H1 (cell line): ENCODE data around the gene OR5B3. TPM values are rescaled to one million over a fixed set of nuclear protein-coding genes. Genes with fewer than 3 reads are reported as not detected.

Source experiments
- CTCF ChIA-PET: fragments of 300-600 bp; sonication (Branson Sonifier 250); formaldehyde crosslinking; loops from one replicate; lab custom pipeline; 2021; ENCODE audit not compliant: partially characterized antibody; lab: Charles Lee
- POLR2A ChIA-PET: fragments of 300-600 bp; sonication (Branson Sonifier 250); formaldehyde crosslinking; loops from one replicate; lab custom pipeline; 2021; ENCODE audit warnings: inconsistent platforms; ENCODE audit not compliant: partially characterized antibody; lab: Charles Lee
- DNase-seq, 2 experiments: peaks; one replicate each; pipeline versions ENCODE4 v3.0.0 to v3.0.0-alpha.2; 2010 to 2022; ENCODE audit warnings: low spot score in 2 of 2, low read depth in 1 of 2, mixed read lengths in 1 of 2
- FAIRE-seq: peaks from 2 replicates; lab custom pipeline; 2011; peaks lifted over from hg19 to GRCh38; lab: Jason Lieb, UNC
- H2AFZ ChIP-seq: 2 replicates; pipeline ENCODE4 v1.8.1; 2012; ENCODE audit warnings: low read length, inconsistent platforms
- H2AK5ac ChIP-seq: 2 replicates; pipeline ENCODE4 v1.6.1; 2013; ENCODE audit warnings: low read depth, low read length
- H2BK120ac ChIP-seq: replicated peaks from 2 replicates; pipeline ENCODE3; 2013; ENCODE audit warnings: low read depth, low read length, inconsistent platforms
- H2BK12ac ChIP-seq: 2 replicates; pipeline ENCODE4 v1.6.1; 2013; ENCODE audit warnings: low read depth, low read length
- H2BK15ac ChIP-seq: 2 replicates; pipeline ENCODE4 v1.6.1; 2013; ENCODE audit warnings: low read length
- H2BK20ac ChIP-seq: 2 replicates; pipeline ENCODE4 v1.6.1; 2013; ENCODE audit warnings: low read length
- H2BK5ac ChIP-seq: 2 replicates; pipeline ENCODE4 v1.6.1; 2013; ENCODE audit warnings: low read depth, low read length
- H3K14ac ChIP-seq: 2 replicates; pipeline ENCODE4 v1.6.1; 2013; ENCODE audit warnings: inconsistent platforms; ENCODE audit not compliant: insufficient read length
- H3K18ac ChIP-seq: 2 replicates; pipeline ENCODE4 v1.6.1; 2013; ENCODE audit warnings: low read length; ENCODE audit errors: extremely low read depth
- H3K23ac ChIP-seq: 2 replicates; pipeline ENCODE4 v1.6.1; 2013; ENCODE audit warnings: inconsistent platforms; ENCODE audit not compliant: insufficient read length
- H3K23me2 ChIP-seq: 2 replicates; pipeline ENCODE4 v1.6.1; 2013; ENCODE audit warnings: low read depth, low read length
- H3K27ac ChIP-seq: 2 replicates; pipeline ENCODE4 v1.6.1; 2011; ENCODE audit warnings: low read depth, low read length, inconsistent platforms
- H3K27me3 ChIP-seq, 4 experiments: replicated peaks in 1 of 4; 1 replicate in 1 of 4; 2 replicates in 3 of 4; pipeline versions ENCODE4 v1.6.1 to v1.8.1; 2011 to 2013; ENCODE audit warnings: low read length in 3 of 4, mild to moderate bottlenecking in 3 of 4, inconsistent platforms in 2 of 4, mixed read lengths in 2 of 4, moderate library complexity in 1 of 4; ENCODE audit not compliant: control insufficient read depth in 3 of 4, insufficient read depth in 3 of 4; ENCODE audit errors: extremely low read depth in 1 of 4
- H3K36me3 ChIP-seq, 4 experiments: 2 replicates each; pipeline versions ENCODE4 v1.6.1 to v1.8.1; 2011 to 2013; ENCODE audit warnings: mild to moderate bottlenecking in 4 of 4, low read length in 3 of 4, moderate library complexity in 2 of 4, control low read depth in 1 of 4, inconsistent platforms in 1 of 4; ENCODE audit not compliant: insufficient read depth in 4 of 4, control insufficient read depth in 2 of 4
- H3K4ac ChIP-seq: replicated peaks from 2 replicates; pipeline ENCODE3; 2013; ENCODE audit warnings: low read length, low read depth, mixed read lengths, inconsistent platforms; ENCODE audit not compliant: insufficient read length
- H3K4me1 ChIP-seq, 4 experiments: replicated peaks in 1 of 4; 1 replicate in 1 of 4; 2 replicates in 3 of 4; pipeline versions ENCODE4 v1.6.1 to v1.8.1; 2011 to 2013; ENCODE audit warnings: low read length in 3 of 4, inconsistent platforms in 2 of 4, mixed read lengths in 1 of 4; ENCODE audit not compliant: insufficient read depth in 4 of 4, control insufficient read depth in 3 of 4
- H3K4me2 ChIP-seq, 2 experiments: 2 replicates each; pipeline versions ENCODE4 v1.6.1 to v1.8.1; 2011 to 2013; ENCODE audit warnings: low read depth in 2 of 2, low read length in 2 of 2, control low read depth in 1 of 2, inconsistent platforms in 1 of 2, mild to moderate bottlenecking in 1 of 2; ENCODE audit not compliant: insufficient read depth in 1 of 2
- H3K4me3 ChIP-seq, 4 experiments: fragments of 200-600, 300-600 bp in 1 of 4; sonication (generic), shearing (Covaris generic), sonication (Bioruptor Twin) in 1 of 4; 2 replicates each; pipeline versions ENCODE4 v1.5.1 to v1.8.1; 2011 to 2016; ENCODE audit warnings: low read length in 4 of 4, low read depth in 3 of 4, control low read depth in 2 of 4, inconsistent platforms in 2 of 4, mild to moderate bottlenecking in 2 of 4, mixed read lengths in 1 of 4, moderate library complexity in 1 of 4; ENCODE audit not compliant: insufficient read depth in 2 of 4; ENCODE audit errors: extremely low read depth in 1 of 4
- H3K56ac ChIP-seq: replicated peaks from 2 replicates; pipeline ENCODE3; 2013; ENCODE audit warnings: low read depth, mild to moderate bottlenecking, mixed read lengths, low read length, inconsistent platforms; ENCODE audit not compliant: insufficient read length
- H3K79me1 ChIP-seq: 2 replicates; pipeline ENCODE4 v1.6.1; 2013; ENCODE audit warnings: low read depth, low read length, control low read depth
- H3K79me2 ChIP-seq, 2 experiments: 2 replicates each; pipeline versions ENCODE4 v1.6.1 to v1.8.1; 2012 to 2013; ENCODE audit warnings: low read length in 2 of 2, mild to moderate bottlenecking in 2 of 2, inconsistent platforms in 1 of 2; ENCODE audit not compliant: insufficient read depth in 2 of 2, control insufficient read depth in 1 of 2
- H3K9ac ChIP-seq, 4 experiments: replicated peaks in 1 of 4; 1 replicate in 1 of 4; 2 replicates in 3 of 4; pipeline versions ENCODE4 v1.6.1 to v1.8.1; 2011 to 2013; ENCODE audit warnings: low read depth in 3 of 4, low read length in 3 of 4, control low read depth in 2 of 4, mild to moderate bottlenecking in 2 of 4, moderate library complexity in 2 of 4, inconsistent platforms in 1 of 4; ENCODE audit errors: extremely low read depth in 1 of 4
- H3K9me3 ChIP-seq, 2 experiments: 2 replicates each; pipeline versions ENCODE4 v1.6.1 to v1.8.1; 2012 to 2013; ENCODE audit warnings: mild to moderate bottlenecking in 2 of 2, moderate library complexity in 2 of 2, control low read depth in 1 of 2, inconsistent platforms in 1 of 2, low read depth in 1 of 2, low read length in 1 of 2, mixed read lengths in 1 of 2; ENCODE audit not compliant: insufficient read depth in 2 of 2
- H4K20me1 ChIP-seq, 2 experiments: replicated peaks in 1 of 2; 2 replicates each; pipeline versions ENCODE3 to v1.8.1; 2011 to 2013; ENCODE audit warnings: inconsistent platforms in 2 of 2, low read length in 2 of 2, mild to moderate bottlenecking in 1 of 2; ENCODE audit not compliant: insufficient read depth in 2 of 2, control insufficient read depth in 1 of 2
- H4K5ac ChIP-seq: 2 replicates; pipeline ENCODE4 v1.6.1; 2013; ENCODE audit warnings: low read length, low read depth, mixed read lengths, inconsistent platforms; ENCODE audit not compliant: insufficient read length
- H4K8ac ChIP-seq: 2 replicates; pipeline ENCODE4 v1.8.0; 2013; ENCODE audit warnings: mild to moderate bottlenecking, moderate library complexity, low read length, inconsistent platforms; ENCODE audit not compliant: insufficient read depth; ENCODE audit errors: extremely low read depth
- H4K91ac ChIP-seq: replicated peaks from 2 replicates; pipeline ENCODE3; 2013; ENCODE audit warnings: low read length, mixed read lengths, inconsistent platforms; ENCODE audit not compliant: insufficient read length
- ASH2L ChIP-seq: fragments of 200-600, 300-600 bp; sonication (generic); IDR thresholded peaks from one replicate; pipeline ENCODE4 v1.7.1; 2017; ENCODE audit warnings: low read length
- CBX8 ChIP-seq: fragments of 300-800, 300-1000 bp; sonication (generic); IDR thresholded peaks from 2 replicates; pipeline ENCODE4 v1.7.1; 2016; ENCODE audit warnings: low read depth, low read length, borderline replicate concordance
- GABPA ChIP-seq: IDR thresholded peaks from 2 replicates; pipeline ENCODE4 v1.6.1; 2011; ENCODE audit warnings: mild to moderate bottlenecking, low read length, moderate library complexity, borderline replicate concordance; ENCODE audit not compliant: insufficient read depth
- HDAC2 ChIP-seq, 2 experiments: fragments of 300-600 bp in 1 of 2; sonication (generic) in 1 of 2; IDR thresholded peaks; 2 replicates each; pipeline ENCODE4 v1.6.1; 2011 to 2012; ENCODE audit warnings: low read depth in 2 of 2, low read length in 2 of 2, mild to moderate bottlenecking in 2 of 2, moderate library complexity in 2 of 2, borderline replicate concordance in 1 of 2, inconsistent platforms in 1 of 2
- KDM1A ChIP-seq: fragments of 200-600, 300-600 bp; sonication (generic); IDR thresholded peaks from 2 replicates; pipeline ENCODE4 v1.7.1; 2016; ENCODE audit warnings: mild to moderate bottlenecking, low read length, borderline replicate concordance
- KDM4A ChIP-seq: IDR thresholded peaks from one replicate; pipeline ENCODE4 v1.7.1; 2012; ENCODE audit warnings: low read depth, mild to moderate bottlenecking, moderate library complexity, low read length, inconsistent platforms; ENCODE audit not compliant: severe bottlenecking
- NRF1 ChIP-seq: IDR thresholded peaks from 2 replicates; pipeline ENCODE4 v1.6.1; 2011; ENCODE audit warnings: mild to moderate bottlenecking, low read depth, low read length, improper control_type of control experiment
- RFX5 ChIP-seq: IDR thresholded peaks from 2 replicates; pipeline ENCODE4 v1.6.1; 2011; ENCODE audit warnings: low read depth, low read length, improper control_type of control experiment, borderline replicate concordance
- SP2 ChIP-seq: IDR thresholded peaks from 2 replicates; pipeline ENCODE4 v1.6.1; 2012; ENCODE audit warnings: mild to moderate bottlenecking, low read length, inconsistent platforms
- SUZ12 ChIP-seq: fragments of 200-600 bp; sonication (generic); IDR thresholded peaks from 2 replicates; pipeline ENCODE4 v1.6.1; 2012; ENCODE audit warnings: mild to moderate bottlenecking, inconsistent platforms, low read length, moderate library complexity, mixed read lengths
- TBP ChIP-seq: IDR thresholded peaks from 2 replicates; pipeline ENCODE4 v1.6.1; 2011; ENCODE audit warnings: low read depth, low read length, improper control_type of control experiment
- ZNF274 ChIP-seq: IDR thresholded peaks from 2 replicates; pipeline ENCODE4 v1.7.0; 2012; ENCODE audit warnings: low read length, borderline replicate concordance; ENCODE audit errors: extremely low read depth
- WGBS, 2 experiments: shearing (Covaris generic) in 1 of 2; methylation state at CpG; one replicate each; pipeline versions ENCODE4 v1.1.6 to v1.1.7; 2013 to 2015; ENCODE audit warnings: low lambda C conversion rate in 2 of 2, mixed read lengths in 2 of 2, inconsistent platforms in 1 of 2, low coverage in 1 of 2, missing lambda C conversion rate in 1 of 2; ENCODE audit not compliant: insufficient replicate concordance in 2 of 2, insufficient coverage in 1 of 2, insufficient read length in 1 of 2; ENCODE audit errors: extremely low coverage in 1 of 2, missing lambda C conversion rate in 1 of 2; 5-methylcytosine and 5-hydroxymethylcytosine counted together
- polyA plus RNA-seq, 7 experiments: library from polyadenylated mRNA; depleted of rRNA in 3 of 7; stranded (reverse) in 5 of 7; unstranded in 2 of 7; fragments of >200 nt in 5 of 7; fragments of 200-250 nt in 2 of 7; gene quantifications; 1 replicate in 5 of 7; 2 replicates in 1 of 7; 4 replicates in 1 of 7; pipeline versions ENCODE4 v1.2.1 to v1.2.3, GENCODE V29; 2011 to 2013; ENCODE audit warnings: missing spikeins in 2 of 7, mixed read lengths in 2 of 7
- total RNA-seq: library from RNA; stranded (reverse); fragmentation: NEBNext Ultra II Directional; extraction: Animal tissue kit (Norgen Biotek cat#: 25700); gene quantifications from 2 replicates; pipeline ENCODE4 v1.2.1, GENCODE V29; 2021
- TF ChIP-seq, protein P1 (sequence below): IDR thresholded peaks from 2 replicates; pipeline ENCODE4 v1.6.1; 2012; ENCODE audit warnings: low read length, inconsistent platforms

Gene OR5B3
- total and polyA plus RNA-seq, 2 of the 8 experiments (the other 6 are each of a cell fraction or from before 2014, with no cell fraction given): not detected

DNA sequence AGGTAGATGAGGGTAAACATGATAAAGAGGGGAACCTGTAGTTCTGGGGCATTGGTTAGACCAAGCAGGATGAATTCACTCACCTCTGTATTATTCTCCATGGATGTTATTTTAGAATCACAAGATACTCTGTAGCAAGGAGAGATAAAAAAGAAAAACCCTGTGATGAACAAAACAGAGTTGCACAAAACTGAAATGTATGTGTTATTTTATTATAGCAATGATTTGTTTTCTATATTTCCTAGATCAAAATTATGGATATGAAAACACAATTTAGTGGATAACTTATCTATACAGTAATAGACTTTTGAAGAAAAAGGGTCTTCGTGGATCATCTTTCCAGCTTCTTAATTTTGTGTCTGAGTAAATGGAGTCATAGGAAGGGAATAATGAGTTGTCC lies 47.7 kb downstream of the OR5B3 start, which contains the start of gene OR5B17:
Gene OR5B17, minus strand, starts transcription at position 101 of the 400 bp plus-strand sequence. Its CDS starts 0 bp downstream, at position 101.
- Histone ChIP-seq H2BK12ac (no peak within 1 kb of the TSS), H2BK15ac (no peak within 1 kb of the TSS), H2AK5ac (no peak within 1 kb of the TSS), H3K79me2 (no peaks in the 10 kb centered on the region), H3K4me1 (no peaks in the 10 kb centered on the region), H3K27me3 (no peaks in the 10 kb centered on the region), H3K36me3 (no peaks in the 10 kb centered on the region), H2AFZ (no peak within 1 kb of the TSS), H2BK5ac (no peak within 1 kb of the TSS), H3K18ac (no peak within 1 kb of the TSS), H3K4me2 (no peak within 1 kb of the TSS), H2BK120ac (no peak within 1 kb of the TSS), H3K4ac (no peak within 1 kb of the TSS), H4K5ac (no peak within 1 kb of the TSS), H3K27ac (no peak within 1 kb of the TSS), H2BK20ac (no peak within 1 kb of the TSS), H4K91ac (no peak within 1 kb of the TSS), H3K4me3 (no peak within 1 kb of the TSS), H3K9ac (no peak within 1 kb of the TSS), H3K23me2 (no peaks in the 10 kb centered on the region), H3K14ac (no peak within 1 kb of the TSS), H3K9me3 (peaks cover 10 to 13% of the 10 kb centered on the region in 2 experiments; a peak in 2 of 4 replicates), H4K20me1 (no peaks in the 10 kb centered on the region), H3K23ac (no peak within 1 kb of the TSS), H3K56ac (no peak within 1 kb of the TSS), H4K8ac (no peak within 1 kb of the TSS), H3K79me1 (no peaks in the 10 kb centered on the region)
- TF ChIP-seq CBX8 (no peak), ZNF274 (no peak), HDAC2 (IDR thresholded peaks at IDR 0.05; ENCODE audit: borderline replicate concordance in 1 of 2, low read depth in 2 of 2, low read length in 2 of 2) (no peak), GABPA (no peak), NRF1 (no peak), SUZ12 (no peak), ASH2L (no peak), RFX5 (no peak), KDM4A (no peak), SP2 (no peak), TBP (no peak), KDM1A (no peak)
- TF ChIP-seq, protein P1, sequence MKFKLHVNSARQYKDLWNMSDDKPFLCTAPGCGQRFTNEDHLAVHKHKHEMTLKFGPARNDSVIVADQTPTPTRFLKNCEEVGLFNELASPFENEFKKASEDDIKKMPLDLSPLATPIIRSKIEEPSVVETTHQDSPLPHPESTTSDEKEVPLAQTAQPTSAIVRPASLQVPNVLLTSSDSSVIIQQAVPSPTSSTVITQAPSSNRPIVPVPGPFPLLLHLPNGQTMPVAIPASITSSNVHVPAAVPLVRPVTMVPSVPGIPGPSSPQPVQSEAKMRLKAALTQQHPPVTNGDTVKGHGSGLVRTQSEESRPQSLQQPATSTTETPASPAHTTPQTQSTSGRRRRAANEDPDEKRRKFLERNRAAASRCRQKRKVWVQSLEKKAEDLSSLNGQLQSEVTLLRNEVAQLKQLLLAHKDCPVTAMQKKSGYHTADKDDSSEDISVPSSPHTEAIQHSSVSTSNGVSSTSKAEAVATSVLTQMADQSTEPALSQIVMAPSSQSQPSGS: no peak
- WGBS, 2 experiments: 67% methylated on average over 1 of the region's 1 CpG; no CpG with 5 or more reads in 1 of the 2 experiments
- no peak for FAIRE-seq
- ChIA-PET CTCF (no interaction called here), POLR2A (no interaction called here)
- no peak for DNase-seq
